ENCODE results near the gene BABAM2. TPM values are rescaled to one million over a fixed set of nuclear protein-coding genes. Genes with fewer than 3 reads are reported as not detected.

BABAM2 gene
- total and polyA plus RNA-seq, 9 of the 15 experiments (the other 6 are each of a cell fraction or from before 2014, with no cell fraction given) = 10.9 to 37.4 (median 25.6) TPM

DNA sequence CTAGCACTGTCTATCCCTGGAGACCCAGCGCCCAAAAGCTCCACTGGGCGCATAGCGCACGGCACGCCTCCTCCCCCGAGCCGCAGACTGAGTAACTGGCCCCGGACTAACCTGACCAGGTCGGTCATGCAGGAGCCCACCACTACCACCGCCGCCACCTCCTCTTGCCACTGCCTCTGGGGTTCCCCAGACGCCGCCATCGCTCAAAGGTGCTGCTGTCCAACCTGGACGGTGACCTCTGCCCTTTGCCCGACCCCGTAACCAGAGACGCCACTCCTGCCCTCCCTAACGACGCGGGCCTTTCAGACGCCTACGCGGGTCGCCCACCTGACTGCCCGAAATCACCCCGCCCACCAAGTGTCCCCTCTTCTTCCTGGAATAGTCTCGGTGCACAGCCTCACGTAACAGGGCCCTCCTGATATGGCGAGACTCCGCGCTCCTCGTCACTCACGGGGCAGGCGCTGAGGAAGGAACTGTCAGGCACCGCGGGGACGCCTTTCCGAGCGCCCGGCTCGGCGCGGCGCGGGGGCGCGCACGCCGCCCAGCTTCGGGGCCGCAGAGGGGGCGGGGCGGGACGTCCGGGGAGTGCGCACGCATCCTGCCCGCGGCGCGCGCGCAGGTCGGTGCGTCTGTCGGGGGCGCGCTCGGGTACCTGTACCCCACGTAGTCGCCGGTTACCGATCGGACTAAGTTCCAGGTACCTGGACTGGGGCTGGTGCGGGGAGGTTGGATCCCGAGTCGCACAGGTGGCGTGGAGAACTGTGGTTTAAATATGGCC is at the start of gene BABAM2, which contains the start of gene RBKS (continued):
- TF ChIP-seq VEZF1 (CRISPR knock-in tag; IDR thresholded peaks at IDR 0.05) (peak; percentile 84), ETV1 (tag; conservative IDR thresholded peaks at IDR 0.05; ENCODE audit: low read depth) (peak; percentile 76), TFAP4 (CRISPR knock-in tag; IDR thresholded peaks at IDR 0.05; ENCODE audit: borderline replicate concordance) (peak; percentile 92), ZC3H4 (CRISPR knock-in tag; IDR thresholded peaks at IDR 0.05; ENCODE audit: borderline replicate concordance) (no peak), XRCC3 (IDR thresholded peaks at IDR 0.05) (no peak), ZNF23 (CRISPR knock-in tag; IDR thresholded peaks at IDR 0.05) (no peak), MECOM (CRISPR knock-in tag; IDR thresholded peaks at IDR 0.05) (peak; percentile 51; the same call in 1 of the 2 replicates), ZNF75A (CRISPR knock-in tag; IDR thresholded peaks at IDR 0.05) (no peak), MEIS2 (IDR thresholded peaks at IDR 0.05; ENCODE audit: partially characterized antibody) (peak; percentile 74), HDAC1 (IDR thresholded peaks at IDR 0.05) (peak in 1 of 2 experiments; percentile 98; a peak in 2 of 4 replicates), FOXJ2 (tag; IDR thresholded peaks at IDR 0.05) (peak; percentile 75), HDAC2 (IDR thresholded peaks at IDR 0.05) (no peak; the same call in 1 of the 2 replicates), DMBX1 (CRISPR knock-in tag; IDR thresholded peaks at IDR 0.05; ENCODE audit: borderline replicate concordance) (peak; percentile 42; the same call in 1 of the 2 replicates), ZBTB17 (CRISPR knock-in tag; IDR thresholded peaks at IDR 0.05) (peak; percentile 35; the same call in 1 of the 2 replicates), ZKSCAN3 (CRISPR knock-in tag; IDR thresholded peaks at IDR 0.05) (no peak)
- TF ChIP-seq, protein P1, sequence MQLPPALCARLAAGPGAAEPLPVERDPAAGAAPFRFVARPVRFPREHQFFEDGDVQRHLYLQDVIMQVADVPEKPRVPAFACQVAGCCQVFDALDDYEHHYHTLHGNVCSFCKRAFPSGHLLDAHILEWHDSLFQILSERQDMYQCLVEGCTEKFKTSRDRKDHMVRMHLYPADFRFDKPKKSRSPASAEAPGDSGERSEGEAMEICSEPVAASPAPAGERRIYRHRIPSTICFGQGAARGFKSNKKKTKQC (CRISPR knock-in tag; IDR thresholded peaks at IDR 0.05) = peak; percentile 19; the same call in 1 of the 2 replicates
- TF ChIP-seq, protein P2, sequence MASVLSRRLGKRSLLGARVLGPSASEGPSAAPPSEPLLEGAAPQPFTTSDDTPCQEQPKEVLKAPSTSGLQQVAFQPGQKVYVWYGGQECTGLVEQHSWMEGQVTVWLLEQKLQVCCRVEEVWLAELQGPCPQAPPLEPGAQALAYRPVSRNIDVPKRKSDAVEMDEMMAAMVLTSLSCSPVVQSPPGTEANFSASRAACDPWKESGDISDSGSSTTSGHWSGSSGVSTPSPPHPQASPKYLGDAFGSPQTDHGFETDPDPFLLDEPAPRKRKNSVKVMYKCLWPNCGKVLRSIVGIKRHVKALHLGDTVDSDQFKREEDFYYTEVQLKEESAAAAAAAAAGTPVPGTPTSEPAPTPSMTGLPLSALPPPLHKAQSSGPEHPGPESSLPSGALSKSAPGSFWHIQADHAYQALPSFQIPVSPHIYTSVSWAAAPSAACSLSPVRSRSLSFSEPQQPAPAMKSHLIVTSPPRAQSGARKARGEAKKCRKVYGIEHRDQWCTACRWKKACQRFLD (CRISPR knock-in tag; IDR thresholded peaks at IDR 0.05) = no peak; the same call in 1 of the 2 replicates
- TF ChIP-seq, protein P3, sequence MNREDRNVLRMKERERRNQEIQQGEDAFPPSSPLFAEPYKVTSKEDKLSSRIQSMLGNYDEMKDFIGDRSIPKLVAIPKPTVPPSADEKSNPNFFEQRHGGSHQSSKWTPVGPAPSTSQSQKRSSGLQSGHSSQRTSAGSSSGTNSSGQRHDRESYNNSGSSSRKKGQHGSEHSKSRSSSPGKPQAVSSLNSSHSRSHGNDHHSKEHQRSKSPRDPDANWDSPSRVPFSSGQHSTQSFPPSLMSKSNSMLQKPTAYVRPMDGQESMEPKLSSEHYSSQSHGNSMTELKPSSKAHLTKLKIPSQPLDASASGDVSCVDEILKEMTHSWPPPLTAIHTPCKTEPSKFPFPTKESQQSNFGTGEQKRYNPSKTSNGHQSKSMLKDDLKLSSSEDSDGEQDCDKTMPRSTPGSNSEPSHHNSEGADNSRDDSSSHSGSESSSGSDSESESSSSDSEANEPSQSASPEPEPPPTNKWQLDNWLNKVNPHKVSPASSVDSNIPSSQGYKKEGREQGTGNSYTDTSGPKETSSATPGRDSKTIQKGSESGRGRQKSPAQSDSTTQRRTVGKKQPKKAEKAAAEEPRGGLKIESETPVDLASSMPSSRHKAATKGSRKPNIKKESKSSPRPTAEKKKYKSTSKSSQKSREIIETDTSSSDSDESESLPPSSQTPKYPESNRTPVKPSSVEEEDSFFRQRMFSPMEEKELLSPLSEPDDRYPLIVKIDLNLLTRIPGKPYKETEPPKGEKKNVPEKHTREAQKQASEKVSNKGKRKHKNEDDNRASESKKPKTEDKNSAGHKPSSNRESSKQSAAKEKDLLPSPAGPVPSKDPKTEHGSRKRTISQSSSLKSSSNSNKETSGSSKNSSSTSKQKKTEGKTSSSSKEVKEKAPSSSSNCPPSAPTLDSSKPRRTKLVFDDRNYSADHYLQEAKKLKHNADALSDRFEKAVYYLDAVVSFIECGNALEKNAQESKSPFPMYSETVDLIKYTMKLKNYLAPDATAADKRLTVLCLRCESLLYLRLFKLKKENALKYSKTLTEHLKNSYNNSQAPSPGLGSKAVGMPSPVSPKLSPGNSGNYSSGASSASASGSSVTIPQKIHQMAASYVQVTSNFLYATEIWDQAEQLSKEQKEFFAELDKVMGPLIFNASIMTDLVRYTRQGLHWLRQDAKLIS (CRISPR knock-in tag; IDR thresholded peaks at IDR 0.05) = no peak; the same call in 1 of the 2 replicates
